ENCODE results near the gene ADGRB2.

ADGRB2 gene

DNA sequence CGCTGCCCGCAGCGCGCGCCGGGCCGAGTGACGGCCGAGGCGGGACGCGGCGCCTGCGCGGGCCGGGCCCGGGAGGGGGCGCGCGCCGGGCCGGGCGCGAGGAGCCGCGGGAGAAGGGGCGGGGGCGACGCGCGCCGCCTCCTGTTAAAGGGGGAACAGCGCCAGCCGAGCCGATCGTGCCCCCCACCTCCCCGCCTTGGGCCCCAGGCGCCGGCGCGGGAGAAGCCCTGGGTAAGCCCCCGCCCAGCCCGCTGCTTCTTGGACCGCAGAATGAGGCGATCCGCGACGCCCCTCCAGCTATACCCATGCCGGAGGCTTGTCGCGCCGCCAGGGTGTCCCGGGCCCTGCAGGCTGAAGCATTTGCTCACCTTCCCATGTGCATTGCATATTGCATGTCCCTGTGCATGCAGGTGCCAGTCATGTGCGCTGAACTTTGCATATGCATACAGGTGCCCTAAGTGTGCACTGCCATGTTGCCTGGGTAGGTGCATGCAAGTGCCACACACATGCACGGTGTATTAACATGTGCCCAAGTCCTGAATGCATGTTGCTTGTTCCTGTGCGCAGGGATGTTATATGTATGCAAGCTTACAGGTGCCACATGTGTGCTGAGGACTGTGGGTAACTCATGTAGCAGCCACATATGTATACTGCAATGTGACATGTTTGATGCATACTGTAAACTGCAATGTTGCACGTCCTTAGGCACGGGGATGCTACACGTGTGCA is at the start of gene ADGRB2 (continued):
- TF ChIP-seq, protein P1, sequence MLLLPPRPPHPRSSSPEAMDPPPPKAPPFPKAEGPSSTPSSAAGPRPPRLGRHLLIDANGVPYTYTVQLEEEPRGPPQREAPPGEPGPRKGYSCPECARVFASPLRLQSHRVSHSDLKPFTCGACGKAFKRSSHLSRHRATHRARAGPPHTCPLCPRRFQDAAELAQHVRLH (tag by site-specific recombination; IDR thresholded peaks at IDR 0.05), result no peak
- peak; percentile 78 for TF ChIP-seq ZBTB8A (tag by site-specific recombination; IDR thresholded peaks at IDR 0.05)
- TF ChIP-seq, protein P2, sequence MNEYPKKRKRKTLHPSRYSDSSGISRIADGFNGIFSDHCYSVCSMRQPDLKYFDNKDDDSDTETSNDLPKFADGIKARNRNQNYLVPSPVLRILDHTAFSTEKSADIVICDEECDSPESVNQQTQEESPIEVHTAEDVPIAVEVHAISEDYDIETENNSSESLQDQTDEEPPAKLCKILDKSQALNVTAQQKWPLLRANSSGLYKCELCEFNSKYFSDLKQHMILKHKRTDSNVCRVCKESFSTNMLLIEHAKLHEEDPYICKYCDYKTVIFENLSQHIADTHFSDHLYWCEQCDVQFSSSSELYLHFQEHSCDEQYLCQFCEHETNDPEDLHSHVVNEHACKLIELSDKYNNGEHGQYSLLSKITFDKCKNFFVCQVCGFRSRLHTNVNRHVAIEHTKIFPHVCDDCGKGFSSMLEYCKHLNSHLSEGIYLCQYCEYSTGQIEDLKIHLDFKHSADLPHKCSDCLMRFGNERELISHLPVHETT (tag by site-specific recombination; IDR thresholded peaks at IDR 0.05), result no peak
- no peak for TF ChIP-seq ZNF776 (tag by site-specific recombination; IDR thresholded peaks at IDR 0.05; ENCODE audit: borderline replicate concordance)
- TF ChIP-seq, protein P3, sequence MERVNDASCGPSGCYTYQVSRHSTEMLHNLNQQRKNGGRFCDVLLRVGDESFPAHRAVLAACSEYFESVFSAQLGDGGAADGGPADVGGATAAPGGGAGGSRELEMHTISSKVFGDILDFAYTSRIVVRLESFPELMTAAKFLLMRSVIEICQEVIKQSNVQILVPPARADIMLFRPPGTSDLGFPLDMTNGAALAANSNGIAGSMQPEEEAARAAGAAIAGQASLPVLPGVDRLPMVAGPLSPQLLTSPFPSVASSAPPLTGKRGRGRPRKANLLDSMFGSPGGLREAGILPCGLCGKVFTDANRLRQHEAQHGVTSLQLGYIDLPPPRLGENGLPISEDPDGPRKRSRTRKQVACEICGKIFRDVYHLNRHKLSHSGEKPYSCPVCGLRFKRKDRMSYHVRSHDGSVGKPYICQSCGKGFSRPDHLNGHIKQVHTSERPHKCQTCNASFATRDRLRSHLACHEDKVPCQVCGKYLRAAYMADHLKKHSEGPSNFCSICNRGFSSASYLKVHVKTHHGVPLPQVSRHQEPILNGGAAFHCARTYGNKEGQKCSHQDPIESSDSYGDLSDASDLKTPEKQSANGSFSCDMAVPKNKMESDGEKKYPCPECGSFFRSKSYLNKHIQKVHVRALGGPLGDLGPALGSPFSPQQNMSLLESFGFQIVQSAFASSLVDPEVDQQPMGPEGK (tag by site-specific recombination; IDR thresholded peaks at IDR 0.05), result 0 out of 2 replicates have a peak, but pooled peaks have one; percentile 24
- TF ChIP-seq ZNF768 (tag by site-specific recombination; IDR thresholded peaks at IDR 0.05), result no peak
- peak; percentile 95 for TF ChIP-seq SCRT2 (tag by site-specific recombination; IDR thresholded peaks at IDR 0.05)
- no peak for TF ChIP-seq ZNF223 (tag by site-specific recombination; IDR thresholded peaks at IDR 0.05)
- TF ChIP-seq KLF9 (tag by site-specific recombination; IDR thresholded peaks at IDR 0.05; ENCODE audit: low read depth), result no peak
- no peak for TF ChIP-seq ZNF530 (tag by site-specific recombination; IDR thresholded peaks at IDR 0.05; ENCODE audit: low read depth)
- 0 out of 2 replicates have a peak, but pooled peaks have one; percentile 19 for TF ChIP-seq KLF8 (tag by site-specific recombination; IDR thresholded peaks at IDR 0.05)
- no peak for TF ChIP-seq ZNF549 (tag by site-specific recombination; IDR thresholded peaks at IDR 0.05)
- TF ChIP-seq, protein P4, sequence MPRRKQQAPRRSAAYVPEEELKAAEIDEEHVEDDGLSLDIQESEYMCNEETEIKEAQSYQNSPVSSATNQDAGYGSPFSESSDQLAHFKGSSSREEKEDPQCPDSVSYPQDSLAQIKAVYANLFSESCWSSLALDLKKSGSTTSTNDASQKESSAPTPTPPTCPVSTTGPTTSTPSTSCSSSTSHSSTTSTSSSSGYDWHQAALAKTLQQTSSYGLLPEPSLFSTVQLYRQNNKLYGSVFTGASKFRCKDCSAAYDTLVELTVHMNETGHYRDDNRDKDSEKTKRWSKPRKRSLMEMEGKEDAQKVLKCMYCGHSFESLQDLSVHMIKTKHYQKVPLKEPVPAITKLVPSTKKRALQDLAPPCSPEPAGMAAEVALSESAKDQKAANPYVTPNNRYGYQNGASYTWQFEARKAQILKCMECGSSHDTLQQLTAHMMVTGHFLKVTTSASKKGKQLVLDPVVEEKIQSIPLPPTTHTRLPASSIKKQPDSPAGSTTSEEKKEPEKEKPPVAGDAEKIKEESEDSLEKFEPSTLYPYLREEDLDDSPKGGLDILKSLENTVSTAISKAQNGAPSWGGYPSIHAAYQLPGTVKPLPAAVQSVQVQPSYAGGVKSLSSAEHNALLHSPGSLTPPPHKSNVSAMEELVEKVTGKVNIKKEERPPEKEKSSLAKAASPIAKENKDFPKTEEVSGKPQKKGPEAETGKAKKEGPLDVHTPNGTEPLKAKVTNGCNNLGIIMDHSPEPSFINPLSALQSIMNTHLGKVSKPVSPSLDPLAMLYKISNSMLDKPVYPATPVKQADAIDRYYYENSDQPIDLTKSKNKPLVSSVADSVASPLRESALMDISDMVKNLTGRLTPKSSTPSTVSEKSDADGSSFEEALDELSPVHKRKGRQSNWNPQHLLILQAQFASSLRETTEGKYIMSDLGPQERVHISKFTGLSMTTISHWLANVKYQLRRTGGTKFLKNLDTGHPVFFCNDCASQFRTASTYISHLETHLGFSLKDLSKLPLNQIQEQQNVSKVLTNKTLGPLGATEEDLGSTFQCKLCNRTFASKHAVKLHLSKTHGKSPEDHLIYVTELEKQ (tag by site-specific recombination; IDR thresholded peaks at IDR 0.05; ENCODE audit: borderline replicate concordance), result no peak
- no peak for TF ChIP-seq GFI1B (tag by site-specific recombination; IDR thresholded peaks at IDR 0.05)
- TF ChIP-seq, protein P5, sequence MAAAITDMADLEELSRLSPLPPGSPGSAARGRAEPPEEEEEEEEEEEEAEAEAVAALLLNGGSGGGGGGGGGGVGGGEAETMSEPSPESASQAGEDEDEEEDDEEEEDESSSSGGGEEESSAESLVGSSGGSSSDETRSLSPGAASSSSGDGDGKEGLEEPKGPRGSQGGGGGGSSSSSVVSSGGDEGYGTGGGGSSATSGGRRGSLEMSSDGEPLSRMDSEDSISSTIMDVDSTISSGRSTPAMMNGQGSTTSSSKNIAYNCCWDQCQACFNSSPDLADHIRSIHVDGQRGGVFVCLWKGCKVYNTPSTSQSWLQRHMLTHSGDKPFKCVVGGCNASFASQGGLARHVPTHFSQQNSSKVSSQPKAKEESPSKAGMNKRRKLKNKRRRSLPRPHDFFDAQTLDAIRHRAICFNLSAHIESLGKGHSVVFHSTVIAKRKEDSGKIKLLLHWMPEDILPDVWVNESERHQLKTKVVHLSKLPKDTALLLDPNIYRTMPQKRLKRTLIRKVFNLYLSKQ (tag by site-specific recombination; IDR thresholded peaks at IDR 0.05; ENCODE audit: borderline replicate concordance), result no peak
- no peak for TF ChIP-seq IKZF3 (tag by site-specific recombination; IDR thresholded peaks at IDR 0.05)
- TF ChIP-seq ZNF514 (tag by site-specific recombination; IDR thresholded peaks at IDR 0.05), result no peak
- TF ChIP-seq, protein P6, sequence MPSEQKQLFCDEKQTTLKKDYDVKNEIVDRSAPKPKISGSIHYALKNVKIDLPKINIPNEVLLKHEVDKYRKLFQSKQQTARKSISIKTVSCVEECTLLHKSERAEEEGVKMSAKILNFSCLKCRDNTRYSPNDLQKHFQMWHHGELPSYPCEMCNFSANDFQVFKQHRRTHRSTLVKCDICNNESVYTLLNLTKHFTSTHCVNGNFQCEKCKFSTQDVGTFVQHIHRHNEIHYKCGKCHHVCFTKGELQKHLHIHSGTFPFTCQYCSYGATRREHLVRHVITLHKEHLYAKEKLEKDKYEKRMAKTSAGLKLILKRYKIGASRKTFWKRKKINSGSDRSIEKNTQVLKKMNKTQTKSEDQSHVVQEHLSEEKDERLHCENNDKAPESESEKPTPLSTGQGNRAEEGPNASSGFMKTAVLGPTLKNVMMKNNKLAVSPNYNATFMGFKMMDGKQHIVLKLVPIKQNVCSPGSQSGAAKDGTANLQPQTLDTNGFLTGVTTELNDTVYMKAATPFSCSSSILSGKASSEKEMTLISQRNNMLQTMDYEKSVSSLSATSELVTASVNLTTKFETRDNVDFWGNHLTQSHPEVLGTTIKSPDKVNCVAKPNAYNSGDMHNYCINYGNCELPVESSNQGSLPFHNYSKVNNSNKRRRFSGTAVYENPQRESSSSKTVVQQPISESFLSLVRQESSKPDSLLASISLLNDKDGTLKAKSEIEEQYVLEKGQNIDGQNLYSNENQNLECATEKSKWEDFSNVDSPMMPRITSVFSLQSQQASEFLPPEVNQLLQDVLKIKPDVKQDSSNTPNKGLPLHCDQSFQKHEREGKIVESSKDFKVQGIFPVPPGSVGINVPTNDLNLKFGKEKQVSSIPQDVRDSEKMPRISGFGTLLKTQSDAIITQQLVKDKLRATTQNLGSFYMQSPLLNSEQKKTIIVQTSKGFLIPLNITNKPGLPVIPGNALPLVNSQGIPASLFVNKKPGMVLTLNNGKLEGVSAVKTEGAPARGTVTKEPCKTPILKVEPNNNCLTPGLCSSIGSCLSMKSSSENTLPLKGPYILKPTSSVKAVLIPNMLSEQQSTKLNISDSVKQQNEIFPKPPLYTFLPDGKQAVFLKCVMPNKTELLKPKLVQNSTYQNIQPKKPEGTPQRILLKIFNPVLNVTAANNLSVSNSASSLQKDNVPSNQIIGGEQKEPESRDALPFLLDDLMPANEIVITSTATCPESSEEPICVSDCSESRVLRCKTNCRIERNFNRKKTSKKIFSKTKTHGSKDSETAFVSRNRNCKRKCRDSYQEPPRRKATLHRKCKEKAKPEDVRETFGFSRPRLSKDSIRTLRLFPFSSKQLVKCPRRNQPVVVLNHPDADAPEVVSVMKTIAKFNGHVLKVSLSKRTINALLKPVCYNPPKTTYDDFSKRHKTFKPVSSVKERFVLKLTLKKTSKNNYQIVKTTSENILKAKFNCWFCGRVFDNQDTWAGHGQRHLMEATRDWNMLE (tag by site-specific recombination; conservative IDR thresholded peaks at IDR 0.05; ENCODE audit: low read depth), result no peak
- peak; percentile 62; the same call in 1 of the 2 replicates for TF ChIP-seq ZNF341 (tag by site-specific recombination; IDR thresholded peaks at IDR 0.05; ENCODE audit: low read depth)
- no peak for TF ChIP-seq YY2 (tag by site-specific recombination; IDR thresholded peaks at IDR 0.05)
- TF ChIP-seq ZNF221 (tag by site-specific recombination; IDR thresholded peaks at IDR 0.05; ENCODE audit: borderline replicate concordance), result no peak
- no peak for TF ChIP-seq ZNF292 (tag by site-specific recombination; IDR thresholded peaks at IDR 0.05; ENCODE audit: borderline replicate concordance, low read depth)
- TF ChIP-seq, protein P7, sequence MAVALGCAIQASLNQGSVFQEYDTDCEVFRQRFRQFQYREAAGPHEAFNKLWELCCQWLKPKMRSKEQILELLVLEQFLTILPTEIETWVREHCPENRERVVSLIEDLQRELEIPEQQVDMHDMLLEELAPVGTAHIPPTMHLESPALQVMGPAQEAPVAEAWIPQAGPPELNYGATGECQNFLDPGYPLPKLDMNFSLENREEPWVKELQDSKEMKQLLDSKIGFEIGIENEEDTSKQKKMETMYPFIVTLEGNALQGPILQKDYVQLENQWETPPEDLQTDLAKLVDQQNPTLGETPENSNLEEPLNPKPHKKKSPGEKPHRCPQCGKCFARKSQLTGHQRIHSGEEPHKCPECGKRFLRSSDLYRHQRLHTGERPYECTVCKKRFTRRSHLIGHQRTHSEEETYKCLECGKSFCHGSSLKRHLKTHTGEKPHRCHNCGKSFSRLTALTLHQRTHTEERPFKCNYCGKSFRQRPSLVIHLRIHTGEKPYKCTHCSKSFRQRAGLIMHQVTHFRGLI (tag by site-specific recombination; IDR thresholded peaks at IDR 0.05), result no peak
